ENCODE measurements around the gene OPTC.

The OPTC gene

GRCh38 chr1:203536980-203537455 is 43.1 kb downstream of the OPTC start:
- no peaks in the 10 kb centered on the region for H3K36me3 Mint-ChIP-seq (ENCODE audit: low read depth)
- peaks cover 4% of the 10 kb centered on the region for H3K27me3 Mint-ChIP-seq
- ATAC-seq (no peak), DNase-seq (no peak)
- no peak overlapping the region for H3K27ac Mint-ChIP-seq
- no peaks in the 10 kb centered on the region for H3K4me1 Mint-ChIP-seq
- H3K4me3 Mint-ChIP-seq = no peak overlapping the region
- H3K9me3 Mint-ChIP-seq = no peaks in the 10 kb centered on the region

DNA sequence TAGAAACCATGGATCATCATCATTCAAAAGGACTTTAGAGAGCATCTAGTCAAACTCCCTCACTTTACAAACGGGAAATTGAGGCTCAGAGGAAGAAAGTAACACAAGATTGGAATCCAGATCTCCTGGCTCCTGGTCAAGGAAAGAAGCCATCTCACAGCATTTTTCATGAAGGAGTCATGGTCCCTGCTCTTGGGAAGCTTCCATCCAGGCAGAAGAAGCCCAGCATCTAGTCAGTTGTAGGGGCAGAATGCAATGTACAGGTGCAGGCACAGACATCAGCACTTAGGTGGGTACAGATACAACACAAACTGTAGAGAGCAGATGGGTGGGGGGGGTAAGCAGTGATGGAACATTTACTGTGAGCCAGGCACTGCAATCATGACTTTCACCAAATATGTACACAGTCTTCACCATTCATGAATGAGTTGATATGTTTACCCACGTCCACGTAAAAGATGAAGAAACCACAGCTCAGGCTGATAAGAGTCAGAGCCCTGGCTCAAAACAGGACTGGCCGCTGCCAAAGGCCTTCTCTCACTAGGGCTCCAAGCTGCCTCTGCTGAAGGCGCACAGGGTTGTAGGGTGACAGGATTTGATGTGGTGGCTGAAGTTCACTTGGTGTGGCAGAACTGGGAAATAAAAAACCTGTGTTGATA is 44.0 kb downstream of the OPTC start:
- peaks cover 4% of the 10 kb centered on the region for H3K27me3 Mint-ChIP-seq
- H3K9me3 Mint-ChIP-seq = no peaks in the 10 kb centered on the region
- H3K4me1 Mint-ChIP-seq = no peaks in the 10 kb centered on the region
- H3K4me3 Mint-ChIP-seq = no peak overlapping the region
- no peak for DNase-seq
- H3K36me3 Mint-ChIP-seq (ENCODE audit: low read depth) = no peaks in the 10 kb centered on the region
- no peak overlapping the region for H3K27ac Mint-ChIP-seq
- ATAC-seq = no peak

GRCh38 chr1:203538726-203539125 is 44.8 kb downstream of the OPTC start:
- DNase-seq (no peak), ATAC-seq (no peak)
- H3K27me3 Mint-ChIP-seq = peaks cover 4% of the 10 kb centered on the region
- H3K4me3 Mint-ChIP-seq = no peak overlapping the region
- H3K9me3 Mint-ChIP-seq = no peaks in the 10 kb centered on the region
- no peaks in the 10 kb centered on the region for H3K36me3 Mint-ChIP-seq (ENCODE audit: low read depth)
- no peaks in the 10 kb centered on the region for H3K4me1 Mint-ChIP-seq
- no peak overlapping the region for H3K27ac Mint-ChIP-seq

DNA sequence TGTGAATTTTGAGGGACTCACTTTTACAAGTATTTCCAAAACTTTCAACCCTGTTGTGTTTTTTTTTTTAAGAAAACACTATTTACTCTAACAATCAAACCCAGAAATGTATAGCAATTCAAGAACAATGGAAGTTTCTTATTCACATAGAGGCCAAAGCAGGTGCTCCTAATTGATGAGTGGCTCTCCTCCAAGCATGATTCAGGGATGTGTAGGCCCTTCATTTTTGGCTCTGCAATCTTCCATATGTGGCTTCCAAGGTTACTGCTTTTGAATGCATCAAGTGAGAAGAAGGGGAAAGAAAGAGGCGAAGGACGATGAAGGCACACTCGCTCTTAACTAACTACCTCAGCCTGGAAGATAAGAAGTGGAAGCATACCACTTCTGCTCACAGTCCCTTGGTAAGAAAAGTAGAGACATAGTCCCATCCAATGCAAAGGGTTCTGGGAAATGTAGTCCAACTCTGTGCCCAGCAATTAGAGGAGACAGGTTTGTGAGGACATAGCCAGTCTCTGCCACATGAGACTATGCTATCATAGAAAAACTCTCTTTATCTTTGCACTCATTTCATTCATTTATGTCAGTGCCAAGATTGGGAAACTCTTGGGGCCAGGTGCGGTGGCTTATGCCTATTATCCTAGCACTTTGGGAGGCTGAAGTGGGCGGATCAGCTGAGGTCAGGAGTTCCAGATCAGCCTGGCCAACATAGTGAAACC is 46.0 kb downstream of the OPTC start:
- Mint-ChIP-seq H3K36me3 (ENCODE audit: low read depth) (no peaks in the 10 kb centered on the region), H3K27ac (no peak overlapping the region), H3K4me1 (no peaks in the 10 kb centered on the region), H3K27me3 (peaks cover 4% of the 10 kb centered on the region), H3K4me3 (no peak overlapping the region), H3K9me3 (no peaks in the 10 kb centered on the region)
- DNase-seq (no peak), ATAC-seq (no peak)

DNA sequence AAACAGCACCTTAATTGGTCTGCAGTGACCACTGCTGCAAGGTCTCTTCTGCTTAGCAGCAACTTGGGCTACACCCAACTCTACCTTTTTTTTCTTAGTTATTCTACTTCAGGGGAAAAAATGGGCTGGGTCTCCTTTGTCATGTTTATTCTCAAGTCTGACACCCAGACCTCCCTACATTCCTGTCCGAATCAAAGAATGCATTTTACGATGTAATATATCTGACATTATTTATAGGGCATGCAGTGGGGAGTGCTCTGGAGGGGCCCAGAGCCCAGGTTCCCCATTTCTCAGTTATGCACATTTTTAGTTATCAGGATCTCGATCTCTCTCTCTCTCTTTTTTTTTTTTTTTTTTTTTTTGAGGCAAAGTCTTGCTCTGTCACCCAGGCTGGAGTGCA is 50.5 kb downstream of the OPTC start:
- H3K4me3 Mint-ChIP-seq = no peak overlapping the region
- no peak for ATAC-seq
- no peak overlapping the region for H3K27ac Mint-ChIP-seq

GRCh38 chr1:203544978-203545816 is 51.2 kb downstream of the OPTC start:
- ATAC-seq = no peak
- DNase-seq = no peak
- no peak overlapping the region for H3K27ac Mint-ChIP-seq
- no peaks in the 10 kb centered on the region for H3K9me3 Mint-ChIP-seq
- no peak overlapping the region for H3K4me3 Mint-ChIP-seq
- H3K4me1 Mint-ChIP-seq = no peaks in the 10 kb centered on the region
- H3K27me3 Mint-ChIP-seq = peaks cover 2% of the 10 kb centered on the region
- H3K36me3 Mint-ChIP-seq (ENCODE audit: low read depth) = no peaks in the 10 kb centered on the region

More for the DNA sequence above, 50.5 kb downstream of the OPTC start:
- Mint-ChIP-seq H3K4me1 (no peaks in the 10 kb centered on the region), H3K36me3 (ENCODE audit: low read depth) (no peaks in the 10 kb centered on the region), H3K9me3 (no peaks in the 10 kb centered on the region), H3K27me3 (peaks cover 2% of the 10 kb centered on the region)
- no peak for DNase-seq

- no peak for DNase-seq
Observed at GRCh38 chr1:203546274-203546673, 52.3 kb downstream of the OPTC start.

DNA sequence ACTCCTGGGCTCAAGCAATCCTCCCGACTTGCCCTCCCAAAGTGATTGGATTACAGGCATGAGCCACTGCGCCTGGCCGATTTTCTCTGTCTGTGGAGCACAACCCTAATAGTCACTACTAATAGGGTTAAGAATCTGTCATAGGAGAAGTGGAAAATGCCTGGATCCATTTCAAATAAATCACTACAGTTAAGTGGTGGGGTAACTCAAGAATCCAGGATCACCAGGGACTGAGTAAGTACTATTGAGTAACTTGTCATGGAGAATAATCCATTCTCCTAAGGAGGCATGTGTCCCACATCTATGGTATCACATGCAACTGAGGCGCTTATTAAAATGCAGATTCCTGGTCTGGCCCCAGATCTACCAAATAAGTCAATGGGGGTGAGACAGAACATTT is 53.2 kb downstream of the OPTC start:
- Mint-ChIP-seq H3K27me3 (peaks cover 2% of the 10 kb centered on the region), H3K9me3 (no peaks in the 10 kb centered on the region), H3K36me3 (ENCODE audit: low read depth) (no peaks in the 10 kb centered on the region), H3K27ac (no peak overlapping the region), H3K4me1 (no peaks in the 10 kb centered on the region), H3K4me3 (no peak overlapping the region)
- ATAC-seq (no peak), DNase-seq (no peak)

More at GRCh38 chr1:203546274-203546673, 52.3 kb downstream of the OPTC start:
- H3K27me3 Mint-ChIP-seq = peaks cover 2% of the 10 kb centered on the region
- no peak overlapping the region for H3K27ac Mint-ChIP-seq
- no peaks in the 10 kb centered on the region for H3K9me3 Mint-ChIP-seq
- ATAC-seq = no peak
- H3K4me1 Mint-ChIP-seq = no peaks in the 10 kb centered on the region
- H3K4me3 Mint-ChIP-seq = no peak overlapping the region
- no peaks in the 10 kb centered on the region for H3K36me3 Mint-ChIP-seq (ENCODE audit: low read depth)

DNA sequence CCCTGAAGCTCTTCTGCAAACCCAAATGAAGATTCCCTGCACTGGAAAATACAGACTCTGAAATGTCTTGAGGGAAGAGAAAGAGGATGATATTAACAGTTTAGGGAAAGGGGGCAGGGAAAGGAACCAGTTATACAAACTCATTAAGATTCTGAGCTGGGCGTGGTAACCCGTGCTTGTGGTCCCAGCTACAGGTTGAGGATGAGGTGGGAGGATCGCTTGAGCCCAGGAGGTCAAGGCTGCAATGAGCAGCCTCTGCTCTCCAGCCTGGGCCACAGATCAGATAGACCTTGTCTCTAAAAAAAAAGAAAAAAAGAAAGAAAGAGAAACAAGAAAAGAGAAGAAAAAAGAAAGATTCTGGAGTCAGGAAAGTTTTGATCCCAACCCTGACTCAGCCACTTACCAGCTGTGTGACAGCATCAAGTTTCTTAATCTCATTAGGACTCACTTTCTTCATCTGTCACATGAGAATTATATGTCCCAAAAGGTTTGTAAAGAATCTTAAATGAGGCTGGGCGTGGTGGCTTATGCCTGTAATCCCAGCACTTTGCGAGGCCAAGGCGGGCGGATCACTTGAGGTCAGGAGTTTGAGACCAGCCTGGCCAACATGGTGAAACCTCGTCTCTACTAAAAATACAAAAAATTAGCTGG is 53.9 kb downstream of the OPTC start:
- no peak for DNase-seq
- H3K27ac Mint-ChIP-seq = no peak overlapping the region
- H3K4me1 Mint-ChIP-seq = no peaks in the 10 kb centered on the region
- ATAC-seq = no peak
- H3K36me3 Mint-ChIP-seq (ENCODE audit: low read depth) = no peaks in the 10 kb centered on the region
- H3K27me3 Mint-ChIP-seq = peaks cover 2% of the 10 kb centered on the region
- no peak overlapping the region for H3K4me3 Mint-ChIP-seq
- H3K9me3 Mint-ChIP-seq = no peaks in the 10 kb centered on the region

DNA sequence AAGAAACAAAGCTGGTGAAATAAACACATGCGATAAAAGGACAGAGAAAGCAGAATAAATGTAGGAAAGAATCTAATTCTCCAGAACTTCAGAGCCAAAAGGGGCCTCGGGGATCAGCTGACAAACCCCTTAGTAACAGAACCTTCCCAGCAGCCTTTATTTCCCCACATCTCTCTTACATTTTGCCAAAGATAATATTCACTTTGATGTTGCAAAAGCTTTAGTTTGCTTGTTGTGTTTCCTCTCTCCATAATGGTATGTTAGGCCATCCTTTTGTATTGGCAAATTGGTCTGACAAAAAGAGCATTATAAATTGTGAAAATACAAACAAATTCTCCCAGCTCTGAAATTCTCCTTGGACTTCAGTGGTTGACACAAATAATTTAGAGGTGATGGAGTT is 54.9 kb downstream of the OPTC start:
- ATAC-seq (no peak), DNase-seq (no peak)
- H3K27me3 Mint-ChIP-seq = peaks cover 2% of the 10 kb centered on the region

GRCh38 chr1:203549309-203549708 is 55.4 kb downstream of the OPTC start:
- DNase-seq (no peak), ATAC-seq (no peak)
- no peaks in the 10 kb centered on the region for H3K36me3 Mint-ChIP-seq (ENCODE audit: low read depth)
- no peak overlapping the region for H3K4me3 Mint-ChIP-seq
- H3K4me1 Mint-ChIP-seq = no peaks in the 10 kb centered on the region
- H3K27me3 Mint-ChIP-seq = peaks cover 2% of the 10 kb centered on the region
- no peak overlapping the region for H3K27ac Mint-ChIP-seq
- H3K9me3 Mint-ChIP-seq = no peaks in the 10 kb centered on the region

More for the DNA sequence above, 54.9 kb downstream of the OPTC start:
- Mint-ChIP-seq H3K4me3 (no peak overlapping the region), H3K27ac (no peak overlapping the region), H3K36me3 (ENCODE audit: low read depth) (no peaks in the 10 kb centered on the region), H3K4me1 (no peaks in the 10 kb centered on the region), H3K9me3 (no peaks in the 10 kb centered on the region)

DNA sequence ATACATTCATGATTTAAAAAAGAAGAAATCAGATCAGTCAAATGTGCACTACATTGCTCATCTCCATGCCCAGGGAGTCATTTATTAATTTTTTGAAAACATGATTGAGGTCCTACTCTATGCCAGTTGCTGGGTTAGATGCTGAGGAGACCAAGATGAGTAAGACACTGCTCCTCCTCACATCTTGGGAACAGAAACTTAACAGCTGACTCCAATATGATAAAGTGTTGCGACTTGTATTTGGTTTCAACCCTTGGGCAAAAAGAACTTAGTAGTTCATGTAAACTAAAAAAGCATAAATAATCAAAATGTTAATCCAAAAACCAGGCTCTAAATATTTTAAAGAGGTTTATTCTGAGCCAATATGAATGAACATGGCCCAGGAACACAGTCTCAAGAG is 56.9 kb downstream of the OPTC start:
- H3K4me1 Mint-ChIP-seq = peaks cover under 1% of the 10 kb centered on the region
- no peak for ATAC-seq
- H3K4me3 Mint-ChIP-seq = no peak overlapping the region
- peaks cover 2% of the 10 kb centered on the region for H3K27me3 Mint-ChIP-seq
- no peaks in the 10 kb centered on the region for H3K9me3 Mint-ChIP-seq
- H3K36me3 Mint-ChIP-seq (ENCODE audit: low read depth) = no peaks in the 10 kb centered on the region
- DNase-seq = no peak
- no peak overlapping the region for H3K27ac Mint-ChIP-seq

GRCh38 chr1:203551550-203551949 is 57.6 kb downstream of the OPTC start:
- ATAC-seq (no peak), DNase-seq (no peak)
- H3K27me3 Mint-ChIP-seq = peaks cover 2% of the 10 kb centered on the region
- H3K9me3 Mint-ChIP-seq = no peaks in the 10 kb centered on the region
- peaks cover 3% of the 10 kb centered on the region for H3K4me1 Mint-ChIP-seq
- H3K4me3 Mint-ChIP-seq = no peak overlapping the region
- no peaks in the 10 kb centered on the region for H3K36me3 Mint-ChIP-seq (ENCODE audit: low read depth)
- H3K27ac Mint-ChIP-seq = no peak overlapping the region

GRCh38 chr1:203553496-203553895 is 59.5 kb downstream of the OPTC start:
- DNase-seq (no peak), ATAC-seq (no peak)
- H3K27ac Mint-ChIP-seq = no peak overlapping the region
- H3K4me3 Mint-ChIP-seq = no peak overlapping the region
- H3K4me1 Mint-ChIP-seq = peaks cover 3% of the 10 kb centered on the region
- no peaks in the 10 kb centered on the region for H3K36me3 Mint-ChIP-seq (ENCODE audit: low read depth)
- H3K27me3 Mint-ChIP-seq = no peaks in the 10 kb centered on the region
- no peaks in the 10 kb centered on the region for H3K9me3 Mint-ChIP-seq
